ENCODE data around the gene SYMPK. TPM values are rescaled to one million over a fixed set of nuclear protein-coding genes. Genes with fewer than 3 reads are reported as not detected.
"Not testable (repeated sequence)": the region's sequence is repeated elsewhere in the genome, so short reads cannot be mapped to it uniquely, and the experiment has no call there.

Gene SYMPK
- total RNA-seq, 1 donor: 37.1 TPM

DNA sequence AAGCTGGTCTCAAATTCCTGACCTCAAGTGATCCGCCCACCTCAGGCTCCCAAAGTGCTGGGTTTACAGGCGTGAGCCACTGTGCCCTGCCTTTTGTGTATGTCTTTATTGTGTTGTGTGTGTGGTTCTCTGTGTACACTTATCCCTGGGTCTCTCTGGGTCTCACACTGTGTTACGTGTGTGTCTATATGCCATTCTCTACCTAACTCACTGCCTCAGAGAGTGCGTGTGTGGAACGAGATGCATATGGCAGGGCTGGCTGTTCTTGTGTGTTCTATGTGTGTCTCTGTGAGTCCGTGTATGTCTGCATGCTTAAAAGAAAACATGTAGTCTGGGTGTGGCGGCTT is 11.6 kb upstream of the SYMPK start:
- TF ChIP-seq, protein P1, sequence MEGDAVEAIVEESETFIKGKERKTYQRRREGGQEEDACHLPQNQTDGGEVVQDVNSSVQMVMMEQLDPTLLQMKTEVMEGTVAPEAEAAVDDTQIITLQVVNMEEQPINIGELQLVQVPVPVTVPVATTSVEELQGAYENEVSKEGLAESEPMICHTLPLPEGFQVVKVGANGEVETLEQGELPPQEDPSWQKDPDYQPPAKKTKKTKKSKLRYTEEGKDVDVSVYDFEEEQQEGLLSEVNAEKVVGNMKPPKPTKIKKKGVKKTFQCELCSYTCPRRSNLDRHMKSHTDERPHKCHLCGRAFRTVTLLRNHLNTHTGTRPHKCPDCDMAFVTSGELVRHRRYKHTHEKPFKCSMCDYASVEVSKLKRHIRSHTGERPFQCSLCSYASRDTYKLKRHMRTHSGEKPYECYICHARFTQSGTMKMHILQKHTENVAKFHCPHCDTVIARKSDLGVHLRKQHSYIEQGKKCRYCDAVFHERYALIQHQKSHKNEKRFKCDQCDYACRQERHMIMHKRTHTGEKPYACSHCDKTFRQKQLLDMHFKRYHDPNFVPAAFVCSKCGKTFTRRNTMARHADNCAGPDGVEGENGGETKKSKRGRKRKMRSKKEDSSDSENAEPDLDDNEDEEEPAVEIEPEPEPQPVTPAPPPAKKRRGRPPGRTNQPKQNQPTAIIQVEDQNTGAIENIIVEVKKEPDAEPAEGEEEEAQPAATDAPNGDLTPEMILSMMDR (IDR thresholded peaks at IDR 0.05; ENCODE audit: insufficient read depth, low read depth, low read length): no peak
- H3K4me3 ChIP-seq (ENCODE audit: low read depth, low read length): no peak overlapping the region
- DNase-seq (ENCODE audit: low read depth): no peak

DNA sequence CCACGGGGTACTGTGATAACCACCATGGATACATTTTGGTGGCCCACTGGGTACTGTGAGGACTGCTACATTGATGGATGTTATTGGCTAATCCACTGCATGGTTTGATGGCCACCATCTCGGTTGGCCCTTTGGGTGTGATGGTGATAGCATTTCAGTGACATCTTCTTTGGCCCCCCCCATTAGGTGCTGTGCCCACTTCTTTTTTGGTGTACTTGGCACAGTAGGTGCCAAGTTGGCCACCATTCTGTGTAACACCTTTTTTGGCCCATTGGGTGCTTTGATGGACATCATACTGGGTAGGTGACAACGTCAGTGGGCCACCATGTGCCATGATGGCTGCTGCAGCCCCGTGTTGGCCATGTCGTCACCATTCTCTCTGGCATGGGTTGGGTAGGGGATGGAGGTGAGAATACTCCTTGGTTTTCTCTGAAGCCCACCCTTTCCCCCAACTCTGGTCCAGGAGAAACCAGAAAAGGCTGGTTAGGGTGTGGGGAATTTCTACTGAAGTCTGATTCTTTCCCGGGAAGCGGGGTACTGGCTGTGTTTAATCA is 10.3 kb upstream of the SYMPK start:
- TF ChIP-seq, protein P1 (IDR thresholded peaks at IDR 0.05; ENCODE audit: insufficient read depth, low read depth, low read length): no peak
- H3K4me3 ChIP-seq (ENCODE audit: low read depth, low read length): no peak overlapping the region
- no peak for DNase-seq (ENCODE audit: low read depth)

DNA sequence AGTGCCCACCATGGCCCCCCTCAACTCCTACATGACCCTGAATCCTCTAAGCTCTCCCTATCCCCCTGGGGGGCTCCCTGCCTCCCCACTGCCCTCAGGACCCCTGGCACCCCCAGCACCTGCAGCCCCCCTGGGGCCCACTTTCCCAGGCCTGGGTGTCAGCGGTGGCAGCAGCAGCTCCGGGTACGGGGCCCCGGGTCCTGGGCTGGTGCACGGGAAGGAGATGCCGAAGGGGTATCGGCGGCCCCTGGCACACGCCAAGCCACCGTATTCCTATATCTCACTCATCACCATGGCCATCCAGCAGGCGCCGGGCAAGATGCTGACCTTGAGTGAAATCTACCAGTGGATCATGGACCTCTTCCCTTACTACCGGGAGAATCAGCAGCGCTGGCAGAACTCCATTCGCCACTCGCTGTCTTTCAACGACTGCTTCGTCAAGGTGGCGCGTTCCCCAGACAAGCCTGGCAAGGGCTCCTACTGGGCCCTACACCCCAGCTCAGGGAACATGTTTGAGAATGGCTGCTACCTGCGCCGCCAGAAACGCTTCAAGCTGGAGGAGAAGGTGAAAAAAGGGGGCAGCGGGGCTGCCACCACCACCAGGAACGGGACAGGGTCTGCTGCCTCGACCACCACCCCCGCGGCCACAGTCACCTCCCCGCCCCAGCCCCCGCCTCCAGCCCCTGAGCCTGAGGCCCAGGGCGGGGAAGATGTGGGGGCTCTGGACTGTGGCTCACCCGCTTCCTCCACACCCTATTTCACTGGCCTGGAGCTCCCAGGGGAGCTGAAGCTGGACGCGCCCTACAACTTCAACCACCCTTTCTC is 9.4 kb upstream of the SYMPK start:
- H3K4me3 ChIP-seq (ENCODE audit: low read depth, low read length): no peak overlapping the region
- TF ChIP-seq, protein P1 (IDR thresholded peaks at IDR 0.05; ENCODE audit: insufficient read depth, low read depth, low read length): no peak
- DNase-seq (ENCODE audit: low read depth): no peak

- TF ChIP-seq, protein P1 (IDR thresholded peaks at IDR 0.05; ENCODE audit: insufficient read depth, low read depth, low read length): no peak
- H3K4me3 ChIP-seq (ENCODE audit: low read depth, low read length): no peak overlapping the region
Observed at GRCh38 chr19:45870798-45871197, 7.9 kb upstream of the SYMPK start.

DNA sequence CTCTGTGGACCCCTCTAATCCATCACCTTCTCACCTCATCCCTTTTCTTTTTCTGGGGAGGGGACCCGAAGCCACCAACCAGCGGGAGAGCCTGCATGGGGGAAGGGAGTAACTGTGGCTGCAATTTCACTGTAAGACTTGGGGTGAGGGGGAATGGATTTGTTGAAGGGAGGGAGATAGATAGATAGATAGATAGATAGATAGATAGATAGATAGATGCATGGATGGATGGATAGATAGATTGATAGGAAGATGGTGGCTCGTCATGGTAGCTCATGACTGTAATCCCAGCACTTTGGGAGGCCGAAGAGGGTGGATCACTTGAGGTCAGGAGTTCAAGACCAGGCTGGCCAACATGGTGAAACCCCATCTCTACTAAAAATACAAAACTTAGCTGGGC is 4.3 kb upstream of the SYMPK start:
- DNase-seq (ENCODE audit: low read depth); H3K4me3 ChIP-seq (ENCODE audit: low read depth, low read length): not testable (repeated sequence)

More at GRCh38 chr19:45870798-45871197, 7.9 kb upstream of the SYMPK start:
- no peak for DNase-seq (ENCODE audit: low read depth)

DNA sequence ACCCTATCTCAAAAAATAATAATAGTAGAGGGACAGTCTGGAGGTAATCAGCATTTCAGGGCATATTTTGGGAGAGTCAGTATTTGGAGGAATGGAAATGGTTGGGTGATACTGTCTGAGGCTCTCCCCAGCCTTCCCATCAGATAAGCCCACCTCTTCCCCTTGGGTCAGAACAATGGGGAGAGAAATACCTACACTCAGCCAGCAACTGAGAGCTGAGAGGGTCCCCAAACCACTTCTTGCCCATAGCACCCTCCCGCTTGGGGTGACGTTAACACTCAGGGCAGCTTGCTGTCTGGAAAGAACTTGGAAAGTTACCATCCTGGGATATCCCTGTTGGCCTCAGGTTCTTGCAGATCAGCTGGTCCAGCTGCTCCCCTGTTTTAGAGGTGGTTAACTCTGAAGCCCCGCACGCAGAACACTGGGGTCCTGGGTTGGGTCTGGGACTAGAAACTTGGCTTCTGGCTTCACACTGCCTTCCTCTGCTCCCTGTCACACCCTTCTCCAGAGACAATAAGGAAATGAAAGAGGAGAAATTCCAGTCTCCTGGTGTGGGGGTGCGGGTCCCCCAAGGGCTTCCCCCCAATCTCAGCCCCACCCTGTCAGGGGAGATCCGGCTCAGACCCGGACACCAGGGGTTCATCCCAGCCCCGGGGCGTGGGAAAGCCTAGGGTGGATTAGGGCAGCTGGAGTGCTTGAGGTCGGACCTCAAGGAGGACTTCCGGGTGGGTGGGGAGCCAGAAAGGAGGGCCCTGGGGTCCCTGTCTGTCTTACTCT is 3.6 kb upstream of the SYMPK start:
- H3K4me3 ChIP-seq (ENCODE audit: low read depth, low read length): no peak overlapping the region
- DNase-seq (ENCODE audit: low read depth): no peak

More for the DNA sequence above, 3.6 kb upstream of the SYMPK start:
- TF ChIP-seq, protein P1 (IDR thresholded peaks at IDR 0.05; ENCODE audit: insufficient read depth, low read depth, low read length): no peak
